Stimulated activated CD4-positive, alpha-beta T cell treated with anti-CD3 and anti-CD28 coated beads, Interleukin-2, amount 100 ng/mL, for 24 hours (primary cell): ENCODE results near the gene TDRD1.

Experiments used
- DNase-seq, 2 donors: peaks; one replicate each; pipeline ENCODE4 v3.0.0-alpha.2; 2020

Gene TDRD1

DNA sequence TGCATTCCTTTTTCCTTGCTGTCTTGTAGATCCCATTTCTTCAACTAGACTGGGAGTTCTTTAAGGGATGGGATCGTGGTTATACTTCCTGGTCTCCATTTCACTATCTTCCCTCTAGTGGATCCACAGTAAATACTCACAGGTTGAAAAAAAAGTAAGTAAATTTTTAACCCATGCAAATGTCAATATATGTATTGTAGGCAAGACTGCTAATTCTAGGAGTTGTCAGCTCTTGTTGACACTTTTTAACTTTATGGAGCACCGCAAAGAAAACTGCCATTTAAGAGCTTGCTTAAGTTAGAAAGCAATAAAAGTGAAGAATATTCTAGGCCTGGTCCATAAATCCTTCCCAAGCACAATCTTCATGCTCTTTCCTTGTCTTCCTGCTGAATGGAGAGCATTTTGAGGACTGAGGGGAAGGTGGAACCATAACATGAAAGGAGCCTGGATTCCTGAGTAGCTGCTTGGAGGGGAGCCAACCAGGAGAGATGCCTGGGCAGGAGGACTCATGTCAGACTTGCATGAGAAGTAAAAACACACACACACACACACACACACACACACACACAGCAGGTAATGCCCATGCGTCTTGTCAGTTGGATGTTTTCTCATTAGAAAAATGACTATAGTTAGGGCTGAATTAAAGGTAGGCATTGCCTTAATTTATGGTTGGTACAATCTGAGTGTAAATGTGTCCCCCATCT is 92.1 kb downstream of the TDRD1 start:
- no peak for DNase-seq

GRCh38 chr10:114271779-114272167 is 92.6 kb downstream of the TDRD1 start:
- DNase-seq, result no peak

- no peak for DNase-seq
Measured at GRCh38 chr10:114272696-114273095, 93.5 kb downstream of the TDRD1 start.

- DNase-seq, result no peak
Measured at GRCh38 chr10:114273910-114274309, 94.8 kb downstream of the TDRD1 start.

DNA sequence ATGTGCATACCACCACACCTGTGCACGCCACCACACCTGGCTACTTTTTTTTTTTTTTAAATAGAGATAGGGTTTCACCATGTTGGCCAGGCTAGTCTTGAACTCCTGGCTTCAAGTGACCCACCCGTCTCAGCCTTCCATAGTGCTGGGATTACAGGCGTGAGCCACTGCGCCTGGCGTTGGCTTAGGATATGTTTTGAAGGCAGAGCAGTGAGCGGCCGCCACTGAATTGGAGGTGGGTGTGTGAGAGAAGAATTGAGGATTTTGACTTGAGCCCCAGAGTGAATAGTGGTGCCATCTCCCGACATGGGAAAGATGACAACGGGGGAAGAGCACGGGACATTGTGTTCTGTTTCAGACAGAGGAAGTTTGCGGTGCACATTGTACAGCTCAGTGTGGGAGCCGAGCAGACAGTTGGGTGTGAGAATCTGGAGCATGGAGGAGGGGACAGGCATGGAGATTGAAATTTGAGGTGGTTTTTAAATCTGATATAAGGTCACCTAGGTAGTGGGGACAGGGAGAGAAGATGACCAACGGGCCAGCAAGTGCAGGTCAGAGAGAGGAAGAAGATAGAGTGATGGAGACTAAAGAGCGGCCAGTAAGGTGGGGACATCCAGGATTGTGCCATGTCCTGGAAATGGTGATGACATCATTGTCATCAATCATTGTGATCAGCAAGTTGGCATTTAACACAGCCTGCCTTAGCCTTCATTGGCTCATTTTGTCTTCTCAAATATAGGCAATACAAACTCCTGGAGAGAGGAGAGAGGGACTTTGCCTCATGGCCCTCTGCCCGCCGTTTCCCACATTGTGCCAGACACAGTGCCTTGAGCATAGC is 95.7 kb downstream of the TDRD1 start:
- no peak for DNase-seq

GRCh38 chr10:114276066-114276465 is 96.9 kb downstream of the TDRD1 start:
- DNase-seq, result no peak

DNA sequence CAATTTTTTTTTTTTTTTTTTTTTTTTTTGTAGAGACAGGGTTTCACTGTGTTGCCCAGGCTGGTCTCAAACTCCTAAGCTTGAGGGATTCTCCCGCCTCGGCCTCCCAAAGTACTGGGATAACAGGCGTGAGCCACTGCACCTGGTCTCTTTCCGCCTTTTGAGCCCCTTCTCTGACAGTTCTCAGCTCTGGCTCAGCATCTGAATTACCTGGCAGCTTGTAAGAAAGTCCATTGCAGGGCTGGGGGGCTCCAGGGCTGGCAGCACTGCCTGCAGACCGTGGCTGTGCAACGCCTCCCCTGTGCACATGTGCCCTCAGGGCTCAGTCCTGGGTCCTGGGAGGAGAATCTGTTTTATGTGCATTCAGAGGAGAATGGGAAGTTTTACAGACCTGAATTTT is 97.5 kb downstream of the TDRD1 start:
- no peak for DNase-seq

GRCh38 chr10:114278140-114278883 is 99.2 kb downstream of the TDRD1 start:
- no peak for DNase-seq

- DNase-seq, result no peak
Measured at GRCh38 chr10:114278884-114279191, 99.7 kb downstream of the TDRD1 start.

DNA sequence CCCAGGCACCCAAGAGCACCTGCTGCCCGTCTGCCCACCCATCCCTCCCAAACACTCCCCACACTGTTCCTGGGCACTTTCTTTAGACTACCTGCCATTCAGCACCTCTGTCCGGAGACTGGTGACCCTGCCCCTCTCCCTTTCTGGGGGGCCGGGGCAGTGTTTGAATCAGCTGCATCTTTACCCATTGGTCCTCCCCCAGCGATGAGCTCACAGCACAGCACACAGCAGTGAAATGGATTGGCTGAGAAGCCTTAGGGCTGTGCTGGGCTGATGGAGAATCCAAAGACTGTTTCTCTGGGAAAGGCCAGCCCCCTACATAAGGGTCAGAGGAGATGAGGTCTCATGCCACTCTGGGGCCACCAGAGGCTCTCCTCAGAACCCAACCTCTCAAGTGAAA is 100.1 kb downstream of the TDRD1 start:
- DNase-seq, result no peak

- no peak for DNase-seq
Measured at GRCh38 chr10:114279901-114280644, 100.9 kb downstream of the TDRD1 start.

DNA sequence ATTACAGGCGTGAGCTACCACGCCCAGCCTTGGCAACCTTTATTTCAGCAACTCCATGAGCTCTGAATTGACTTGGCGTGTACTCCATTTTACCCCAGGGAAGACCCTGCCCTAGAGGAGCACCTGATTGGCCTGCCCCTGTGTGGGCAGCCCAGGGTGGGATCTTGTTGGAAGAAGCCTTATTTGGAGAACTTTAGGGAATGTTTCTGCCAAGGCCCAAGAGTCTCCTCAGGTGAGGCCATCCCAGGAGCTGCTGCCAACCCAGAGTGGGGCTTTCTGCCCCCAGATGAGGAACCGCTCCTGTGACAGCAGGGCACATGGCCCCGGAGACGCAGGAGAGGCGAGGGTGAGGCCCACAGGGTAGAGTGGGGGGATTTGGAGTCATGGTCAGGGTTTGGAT is 101.9 kb downstream of the TDRD1 start:
- no peak for DNase-seq

DNA sequence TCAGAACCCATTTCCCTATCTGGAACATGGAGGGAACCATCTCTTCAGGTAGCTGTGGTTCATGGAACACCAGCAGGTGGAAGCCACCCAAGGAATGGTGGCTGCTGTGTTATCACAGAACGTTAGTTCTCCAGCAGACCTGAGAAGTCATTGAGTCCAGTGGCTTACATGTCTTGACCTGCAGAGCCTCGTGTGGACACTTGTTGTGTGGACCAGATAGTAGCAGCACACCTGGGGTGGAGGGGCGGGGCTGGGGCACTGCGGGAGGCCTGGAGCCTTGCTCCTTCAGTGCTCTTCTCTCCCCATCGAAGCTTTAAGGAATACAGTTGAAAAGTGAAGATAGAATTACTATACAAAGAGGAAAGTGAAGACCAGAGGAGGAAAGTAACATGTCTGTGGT is 102.3 kb downstream of the TDRD1 start:
- no peak for DNase-seq
